Trophoblast cell (in vitro differentiated cells and primary cell): ENCODE results near the gene TREML4.
A peak's percentile ranks its signal among the peaks of the same experiment; 100 is the strongest.

Source experiments
- DNase-seq, 2 donors: peaks; one replicate each; pipeline ENCODE4 v3.0.0-alpha.2; 2016
- H2AFZ ChIP-seq: 2 replicates; pipeline ENCODE4 v1.6.1; 2013; ENCODE audit warnings: low read length, moderate library complexity, mild to moderate bottlenecking; ENCODE audit not compliant: insufficient read depth, poor library complexity
- H2AK5ac ChIP-seq: 2 replicates; pipeline ENCODE4 v1.6.1; 2013; ENCODE audit warnings: mild to moderate bottlenecking, low read length
- H2BK120ac ChIP-seq: 2 replicates; pipeline ENCODE4 v1.6.1; 2013; ENCODE audit warnings: low read length, mild to moderate bottlenecking, moderate library complexity; ENCODE audit not compliant: insufficient read depth, poor library complexity
- H2BK12ac ChIP-seq: 2 replicates; pipeline ENCODE4 v1.6.1; 2013; ENCODE audit warnings: mild to moderate bottlenecking, low read length, moderate library complexity
- H2BK5ac ChIP-seq: 2 replicates; pipeline ENCODE4 v1.6.1; 2013; ENCODE audit warnings: low read length, low read depth, moderate library complexity, mild to moderate bottlenecking; ENCODE audit not compliant: poor library complexity
- H3K14ac ChIP-seq: 2 replicates; pipeline ENCODE4 v1.6.1; 2013; ENCODE audit warnings: mild to moderate bottlenecking, low read length
- H3K18ac ChIP-seq: 2 replicates; pipeline ENCODE4 v1.6.1; 2013; ENCODE audit warnings: mild to moderate bottlenecking, low read length
- H3K23ac ChIP-seq: 2 replicates; pipeline ENCODE4 v1.6.1; 2013; ENCODE audit warnings: low read length
- H3K27ac ChIP-seq: 2 replicates; pipeline ENCODE4 v1.5.1; 2013; ENCODE audit warnings: low read depth, mild to moderate bottlenecking, inconsistent platforms, low read length, moderate library complexity
- H3K27me3 ChIP-seq: 2 replicates; pipeline ENCODE4 v1.6.1; 2013; ENCODE audit warnings: inconsistent platforms, mild to moderate bottlenecking, low read length, moderate library complexity; ENCODE audit not compliant: insufficient read depth
- H3K36me3 ChIP-seq, 2 experiments: 1 replicate in 1 of 2; 2 replicates in 1 of 2; pipeline ENCODE4 v1.6.1; 2013; ENCODE audit warnings: low read length in 2 of 2, mild to moderate bottlenecking in 2 of 2, moderate library complexity in 1 of 2; ENCODE audit not compliant: insufficient read depth in 2 of 2, control insufficient read depth in 1 of 2
- H3K4ac ChIP-seq: 2 replicates; pipeline ENCODE4 v1.6.1; 2013; ENCODE audit warnings: low read depth, mild to moderate bottlenecking, low read length, moderate library complexity
- H3K4me1 ChIP-seq, 2 experiments: 1 replicate in 1 of 2; 2 replicates in 1 of 2; pipeline ENCODE4 v1.6.1; 2013; ENCODE audit warnings: low read length in 2 of 2, mild to moderate bottlenecking in 2 of 2, moderate library complexity in 1 of 2; ENCODE audit not compliant: insufficient read depth in 2 of 2, control insufficient read depth in 1 of 2
- H3K4me2 ChIP-seq: 2 replicates; pipeline ENCODE4 v1.6.1; 2013; ENCODE audit warnings: inconsistent platforms, mild to moderate bottlenecking, low read length, moderate library complexity
- H3K4me3 ChIP-seq: 2 replicates; pipeline ENCODE4 v1.5.1; 2013; ENCODE audit warnings: mild to moderate bottlenecking, low read depth, low read length, inconsistent platforms
- H3K79me1 ChIP-seq: one replicate; pipeline ENCODE4 v1.6.1; 2013; ENCODE audit warnings: low read length
- H3K79me2 ChIP-seq: 2 replicates; pipeline ENCODE4 v1.6.1; 2013; ENCODE audit warnings: low read length, mild to moderate bottlenecking; ENCODE audit not compliant: control insufficient read depth, insufficient read depth, poor library complexity
- H3K9ac ChIP-seq: 2 replicates; pipeline ENCODE4 v1.6.1; 2013; ENCODE audit warnings: mild to moderate bottlenecking, low read length
- H3K9me3 ChIP-seq: 2 replicates; pipeline ENCODE4 v1.6.1; 2013; ENCODE audit warnings: low read depth, mild to moderate bottlenecking, control low read depth, inconsistent platforms, low read length; ENCODE audit not compliant: insufficient read depth
- H4K12ac ChIP-seq: 2 replicates; pipeline ENCODE4 v1.6.1; 2013; ENCODE audit warnings: low read depth, mild to moderate bottlenecking, low read length, moderate library complexity
- H4K8ac ChIP-seq: 2 replicates; pipeline ENCODE4 v1.6.1; 2013; ENCODE audit warnings: low read depth, mild to moderate bottlenecking, low read length, moderate library complexity
- H4K91ac ChIP-seq: one replicate; pipeline ENCODE4 v1.6.1; 2013; ENCODE audit warnings: low read depth, mild to moderate bottlenecking, low read length, moderate library complexity
- WGBS: extraction: QIAGEN DNeasy Blood & Tissue Kit; methylation state at CpG from one replicate; pipeline ENCODE4 v1.1.7; 2013; ENCODE audit warnings: missing lambda C conversion rate; ENCODE audit not compliant: insufficient read length, insufficient coverage; ENCODE audit errors: extremely low coverage; 5-methylcytosine and 5-hydroxymethylcytosine counted together

Gene TREML4

DNA sequence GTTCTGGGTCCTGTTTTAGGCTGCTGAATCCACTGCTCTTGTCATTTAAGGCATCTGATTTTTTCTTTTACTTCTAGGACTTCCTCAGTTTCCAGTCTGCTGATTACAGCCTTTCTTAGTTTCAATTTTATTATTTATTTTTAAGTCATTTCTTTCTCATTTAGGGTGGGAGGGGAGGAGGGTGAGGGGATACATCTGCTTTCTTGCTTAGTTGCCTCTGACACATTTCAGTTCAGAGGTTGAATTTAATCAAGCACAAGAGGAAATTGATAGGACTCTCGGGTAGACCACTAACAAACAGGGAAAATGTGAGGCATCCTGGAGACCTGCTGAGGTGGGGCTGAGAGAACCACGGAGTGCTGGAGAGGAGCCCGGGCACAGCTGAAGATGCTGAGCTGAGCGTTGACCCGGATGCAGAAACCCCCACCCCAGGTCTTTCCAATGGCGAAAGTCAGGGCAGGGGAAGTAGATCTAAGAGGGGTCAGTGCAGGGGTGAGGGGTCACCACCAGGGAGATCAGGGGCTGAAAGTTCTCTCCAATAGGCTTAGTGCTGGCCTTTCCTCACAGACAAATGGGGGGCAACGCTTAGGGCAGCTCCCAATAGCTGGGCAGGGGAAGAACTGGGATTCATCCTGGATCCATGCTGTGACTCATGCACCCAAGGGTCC, 19.6 kb upstream of the TREML4 start:
- Histone ChIP-seq H2BK12ac (no peak overlapping the region), H3K23ac (no peak overlapping the region), H4K8ac (no peak overlapping the region), H2BK120ac (no peak overlapping the region), H3K27me3 (no peaks in the 10 kb centered on the region), H3K14ac (no peak overlapping the region), H3K4ac (no peak overlapping the region), H3K9me3 (peaks cover 2% of the 10 kb centered on the region), H2BK5ac (no peak overlapping the region), H3K79me2 (no peaks in the 10 kb centered on the region), H3K4me2 (no peak overlapping the region), H3K4me3 (no peak overlapping the region), H3K9ac (no peak overlapping the region), H2AK5ac (no peak overlapping the region), H3K4me1 (no peaks in the 10 kb centered on the region), H3K27ac (no peak overlapping the region), H4K91ac (no peak overlapping the region), H3K79me1 (no peaks in the 10 kb centered on the region), H3K36me3 (no peaks in the 10 kb centered on the region), H3K18ac (no peak overlapping the region), H2AFZ (no peak overlapping the region), H4K12ac (no peak overlapping the region)
- no peak for DNase-seq
- WGBS = no CpG with 5 or more reads among the region's 7 CpGs

DNA sequence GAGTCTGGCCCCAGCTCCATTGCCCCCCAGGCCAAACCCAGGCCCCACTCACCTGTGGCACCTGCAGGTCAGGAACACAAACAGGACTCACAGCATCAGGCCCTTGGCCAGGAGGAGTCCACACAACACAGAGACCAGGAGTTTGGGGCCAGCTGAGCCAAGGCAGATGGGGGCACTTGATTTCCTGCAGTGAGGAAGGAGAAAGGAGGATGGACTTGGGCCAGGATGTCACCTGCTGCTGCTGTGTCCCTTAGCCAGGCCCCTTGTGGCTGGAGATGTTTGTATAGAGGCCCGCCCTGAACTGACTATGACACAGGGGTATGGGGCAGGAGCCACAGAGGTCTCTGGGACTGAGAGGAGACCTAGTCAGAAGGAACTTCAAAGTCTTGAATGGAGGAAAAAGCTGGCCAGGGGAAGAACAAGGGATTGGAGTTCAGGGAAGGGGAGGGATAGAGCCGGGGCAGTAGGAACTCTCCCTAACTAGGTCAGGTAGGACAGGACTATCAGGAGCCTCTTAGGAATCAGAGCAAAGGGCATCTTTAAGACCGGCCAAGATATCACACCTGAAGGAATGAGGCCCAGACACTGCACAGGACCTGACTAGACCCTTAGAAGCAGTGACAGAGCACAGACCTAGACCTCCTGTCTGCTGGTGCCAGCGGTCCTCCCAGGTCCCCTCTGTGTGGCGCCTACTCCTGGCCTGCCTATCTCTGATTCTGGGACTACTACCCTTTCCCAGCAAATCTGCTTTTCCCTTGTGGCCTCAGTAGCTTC, 18.4 kb upstream of the TREML4 start:
- H3K4me2 ChIP-seq = no peak overlapping the region
- no peak overlapping the region for H3K9ac ChIP-seq
- H3K23ac ChIP-seq = no peak overlapping the region

DNA sequence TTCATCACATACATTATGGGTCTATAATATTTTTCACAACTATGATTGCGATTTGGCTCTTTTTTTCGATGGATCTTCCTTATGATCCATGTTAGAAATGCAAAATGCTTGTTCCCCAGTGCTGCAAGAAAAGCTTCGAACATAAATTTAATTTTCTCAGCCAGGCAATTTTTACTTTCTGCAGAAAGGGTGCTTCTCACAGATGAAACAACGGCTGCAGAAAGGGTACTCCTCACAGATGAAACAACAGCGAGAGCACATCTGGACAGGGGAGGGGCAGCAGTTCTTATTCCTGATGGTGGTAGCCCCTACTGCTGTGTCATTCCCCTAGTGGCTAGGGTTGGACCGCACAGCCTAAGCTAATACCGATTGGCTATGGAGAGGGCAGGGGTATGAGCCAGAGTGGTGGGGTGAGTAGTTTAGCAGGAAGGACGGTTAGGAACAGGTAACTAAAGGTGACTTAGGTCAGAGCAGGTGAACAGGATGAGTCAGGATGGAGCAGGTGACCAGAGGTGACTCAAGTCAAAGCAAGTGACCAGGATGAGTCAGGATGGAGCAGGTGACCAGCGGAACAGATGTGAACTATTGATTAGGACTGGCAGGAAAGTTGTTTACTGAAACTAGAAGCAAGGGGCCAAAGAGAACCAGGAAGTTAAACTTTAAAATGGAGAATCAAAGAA, 13.4 kb upstream of the TREML4 start:
- Histone ChIP-seq H2AK5ac (no peak overlapping the region), H4K12ac (no peak overlapping the region), H3K79me1 (no peaks in the 10 kb centered on the region), H2BK5ac (no peak overlapping the region), H3K9me3 (peaks cover 14% of the 10 kb centered on the region), H3K27ac (no peak overlapping the region), H4K91ac (no peak overlapping the region), H3K9ac (no peak overlapping the region), H3K27me3 (no peaks in the 10 kb centered on the region), H3K36me3 (no peaks in the 10 kb centered on the region), H3K4ac (no peak overlapping the region), H3K14ac (no peak overlapping the region), H3K18ac (no peak overlapping the region), H3K4me2 (no peak overlapping the region), H3K79me2 (no peaks in the 10 kb centered on the region), H2BK12ac (no peak overlapping the region), H3K23ac (no peak overlapping the region), H3K4me3 (no peak overlapping the region), H2BK120ac (no peak overlapping the region), H4K8ac (no peak overlapping the region), H2AFZ (no peak overlapping the region), H3K4me1 (no peaks in the 10 kb centered on the region)
- peak; percentile 74 to 84 for DNase-seq
- WGBS = no CpG with 5 or more reads among the region's 9 CpGs

More for the DNA sequence above, 18.4 kb upstream of the TREML4 start:
- H3K9me3 ChIP-seq = peaks cover 4% of the 10 kb centered on the region
- no CpG with 5 or more reads among the region's 5 CpGs for WGBS
- H3K4ac ChIP-seq = no peak overlapping the region
- H2BK12ac ChIP-seq = no peak overlapping the region
- H2AFZ ChIP-seq = no peak overlapping the region
- H3K4me3 ChIP-seq = no peak overlapping the region
- H3K27ac ChIP-seq = no peak overlapping the region
- no peak overlapping the region for H4K91ac ChIP-seq
- no peak for DNase-seq
- no peaks in the 10 kb centered on the region for H3K27me3 ChIP-seq
- H2BK5ac ChIP-seq = no peak overlapping the region
- H3K36me3 ChIP-seq = no peaks in the 10 kb centered on the region
- H4K8ac ChIP-seq = no peak overlapping the region
- H3K79me1 ChIP-seq = no peaks in the 10 kb centered on the region
- no peak overlapping the region for H3K14ac ChIP-seq
- H3K79me2 ChIP-seq = no peaks in the 10 kb centered on the region
- H3K18ac ChIP-seq = no peak overlapping the region
- no peaks in the 10 kb centered on the region for H3K4me1 ChIP-seq
- no peak overlapping the region for H2AK5ac ChIP-seq
- H2BK120ac ChIP-seq = no peak overlapping the region
- H4K12ac ChIP-seq = no peak overlapping the region

DNA sequence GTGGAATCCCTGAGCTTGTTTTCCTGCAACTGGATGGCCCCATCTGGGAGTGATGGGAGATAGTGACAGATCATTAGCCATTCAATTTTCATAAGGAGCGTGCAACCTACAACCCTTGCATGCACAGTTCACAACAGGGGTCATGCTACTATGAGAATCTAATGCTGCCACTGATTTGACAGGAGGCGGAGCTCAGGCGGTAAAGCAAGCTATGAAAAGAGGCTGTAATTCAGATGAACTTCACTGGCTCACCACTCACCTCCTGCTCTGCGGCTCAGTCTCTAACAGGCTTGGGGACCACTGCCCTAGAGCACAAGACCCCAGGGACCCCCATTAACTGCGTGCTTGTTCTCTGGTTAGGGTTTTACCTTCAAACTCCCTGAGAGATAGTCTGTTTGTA, 12.4 kb upstream of the TREML4 start:
- H3K4ac ChIP-seq = no peak overlapping the region
- H3K9ac ChIP-seq = no peak overlapping the region
- no peaks in the 10 kb centered on the region for H3K27me3 ChIP-seq
- WGBS = no CpG with 5 or more reads among the region's 5 CpGs
- H4K8ac ChIP-seq = no peak overlapping the region
- H3K18ac ChIP-seq = no peak overlapping the region
- H3K4me1 ChIP-seq = no peaks in the 10 kb centered on the region
- H3K27ac ChIP-seq = no peak overlapping the region
- H3K9me3 ChIP-seq = peaks cover 14% of the 10 kb centered on the region
- H2BK5ac ChIP-seq = no peak overlapping the region
- no peak for DNase-seq
- H3K79me2 ChIP-seq = no peaks in the 10 kb centered on the region
- no peak overlapping the region for H3K4me3 ChIP-seq
- no peaks in the 10 kb centered on the region for H3K36me3 ChIP-seq
- H2AK5ac ChIP-seq = no peak overlapping the region
- H4K91ac ChIP-seq = no peak overlapping the region
- H2BK12ac ChIP-seq = no peak overlapping the region
- no peak overlapping the region for H3K23ac ChIP-seq
- H2BK120ac ChIP-seq = no peak overlapping the region
- H3K14ac ChIP-seq = no peak overlapping the region
- H4K12ac ChIP-seq = no peak overlapping the region
- no peak overlapping the region for H2AFZ ChIP-seq
- H3K4me2 ChIP-seq = no peak overlapping the region
- H3K79me1 ChIP-seq = no peaks in the 10 kb centered on the region
